ENCODE results near the gene MKS1. TPM values are rescaled to one million over a fixed set of nuclear protein-coding genes. Genes with fewer than 3 reads are reported as not detected.

MKS1 gene
- total and polyA plus RNA-seq, 2 experiments from 2014 or later, result 10.5 to 15.6 TPM

DNA sequence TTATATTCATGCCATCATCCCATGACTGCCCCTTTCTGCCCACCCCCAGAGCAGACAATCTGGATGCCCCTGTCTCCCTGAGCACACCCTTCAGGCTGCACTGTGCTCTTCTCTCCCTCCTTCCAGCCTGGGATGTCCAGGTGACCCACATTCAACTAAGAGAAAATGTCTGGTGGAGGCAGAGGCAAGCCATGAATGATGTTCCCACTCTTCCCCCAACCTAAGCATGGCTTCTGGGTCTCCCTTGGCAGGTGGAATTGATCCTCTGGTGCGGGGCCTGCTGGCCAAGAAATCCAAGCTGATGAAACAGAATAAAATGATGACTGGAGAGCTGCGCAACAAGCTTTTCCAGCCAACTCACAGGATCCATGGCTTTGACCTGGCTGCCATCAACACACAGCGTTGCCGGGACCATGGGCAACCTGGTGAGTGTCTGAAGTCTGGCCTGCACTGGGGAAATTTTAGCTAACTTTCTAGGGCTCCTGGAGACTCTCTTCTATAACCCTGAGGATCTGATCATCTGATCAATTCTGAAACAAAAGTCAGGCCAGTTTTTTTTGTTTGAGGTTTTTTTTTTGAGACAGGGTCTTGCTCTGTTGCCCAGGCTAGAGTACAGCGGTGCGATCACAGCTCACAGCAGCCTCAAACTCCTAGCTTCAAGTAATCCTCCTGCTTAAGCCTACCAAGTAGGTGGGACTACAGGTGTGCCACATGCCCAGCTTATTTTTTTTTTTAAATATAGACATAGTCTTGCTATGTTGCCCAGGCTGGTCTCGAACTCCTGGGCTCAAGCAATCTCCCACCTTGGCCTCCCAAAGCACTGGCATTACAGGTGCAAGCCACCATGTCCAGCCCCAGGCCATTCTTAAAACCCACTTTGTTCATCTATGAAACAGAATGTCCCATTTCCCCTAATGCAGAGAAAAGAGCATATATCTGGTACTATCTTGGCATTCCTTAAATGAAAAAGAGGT, 47.1 kb upstream of the MKS1 start:
- no peak overlapping the region for H3K27ac ChIP-seq
- no peaks in the 10 kb centered on the region for H3K79me2 ChIP-seq
- H3K27me3 ChIP-seq, result peaks cover 22% of the 10 kb centered on the region
- H3K36me3 ChIP-seq (replicated peaks; ENCODE audit: insufficient read depth, low read depth), result no peaks in the 10 kb centered on the region
- 97% methylated on average over 7 of the region's 7 CpGs for WGBS (ENCODE audit: low lambda C conversion rate, missing lambda C conversion rate)
- H4K20me1 ChIP-seq (ENCODE audit: insufficient read depth, poor library complexity, severe bottlenecking), result no peaks in the 10 kb centered on the region
- H3K9me3 ChIP-seq (ENCODE audit: low read depth), result no peaks in the 10 kb centered on the region
- no peaks in the 10 kb centered on the region for H3K9me2 ChIP-seq (replicated peaks; ENCODE audit: insufficient read depth)
- no peak overlapping the region for H2AFZ ChIP-seq
- H3K4me2 ChIP-seq, result no peak overlapping the region
- DNase-seq (ENCODE audit: low spot score), result no peak
- H3K4me1 ChIP-seq (ENCODE audit: insufficient read depth), result no peaks in the 10 kb centered on the region
- no peak overlapping the region for H3K4me3 ChIP-seq
- TF ChIP-seq CTCF (IDR thresholded peaks at IDR 0.05; ENCODE audit: poor library complexity), result no peak
- no peak for TF ChIP-seq EZH2phosphoT487 (IDR thresholded peaks at IDR 0.05; ENCODE audit: low read depth, severe bottlenecking, unreplicated experiment)
- no peak for TF ChIP-seq EZH2 (IDR thresholded peaks at IDR 0.05; ENCODE audit: borderline replicate concordance)

DNA sequence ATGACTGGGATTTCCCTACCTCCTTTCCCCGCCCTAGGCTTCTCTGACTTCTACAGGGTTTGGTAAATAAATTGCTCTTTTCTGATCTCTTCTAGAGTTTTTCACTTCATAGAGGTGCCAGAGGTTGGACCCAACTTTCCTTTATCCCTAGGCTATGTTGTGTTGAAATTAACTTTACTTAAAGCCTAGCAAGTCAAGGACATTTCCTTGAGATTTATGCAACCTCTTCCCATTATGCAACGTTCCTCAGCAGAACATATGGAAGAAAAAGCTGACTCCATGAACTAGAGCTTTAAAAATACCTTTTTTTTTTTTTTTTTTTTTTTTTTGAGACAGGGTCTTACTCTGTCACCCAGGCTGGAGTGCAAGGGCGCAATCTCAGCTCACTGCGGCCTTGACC, 46.2 kb upstream of the MKS1 start:
- Histone ChIP-seq H3K36me3 (replicated peaks; ENCODE audit: insufficient read depth, low read depth) (no peaks in the 10 kb centered on the region), H3K4me2 (no peak overlapping the region), H2AFZ (no peak overlapping the region), H3K9me3 (ENCODE audit: low read depth) (no peaks in the 10 kb centered on the region), H3K79me2 (no peaks in the 10 kb centered on the region), H3K27me3 (peaks cover 31% of the 10 kb centered on the region), H3K27ac (no peak overlapping the region), H3K9me2 (replicated peaks; ENCODE audit: insufficient read depth) (no peaks in the 10 kb centered on the region), H4K20me1 (ENCODE audit: insufficient read depth, poor library complexity, severe bottlenecking) (no peaks in the 10 kb centered on the region), H3K4me1 (ENCODE audit: insufficient read depth) (no peaks in the 10 kb centered on the region), H3K4me3 (no peak overlapping the region)
- DNase-seq (ENCODE audit: low spot score), result no peak
- 88% methylated on average over 4 of the region's 4 CpGs for WGBS (ENCODE audit: low lambda C conversion rate, missing lambda C conversion rate)
- TF ChIP-seq EZH2 (IDR thresholded peaks at IDR 0.05; ENCODE audit: borderline replicate concordance), result no peak
- no peak for TF ChIP-seq CTCF (IDR thresholded peaks at IDR 0.05; ENCODE audit: poor library complexity)
- no peak for TF ChIP-seq EZH2phosphoT487 (IDR thresholded peaks at IDR 0.05; ENCODE audit: low read depth, severe bottlenecking, unreplicated experiment)

- H3K27ac ChIP-seq, result no peak overlapping the region
- 87% methylated on average over 6 of the region's 6 CpGs for WGBS (ENCODE audit: low lambda C conversion rate, missing lambda C conversion rate)
- H4K20me1 ChIP-seq (ENCODE audit: insufficient read depth, poor library complexity, severe bottlenecking), result no peaks in the 10 kb centered on the region
- no peak overlapping the region for H3K4me3 ChIP-seq
- no peaks in the 10 kb centered on the region for H3K79me2 ChIP-seq
- no peaks in the 10 kb centered on the region for H3K9me2 ChIP-seq (replicated peaks; ENCODE audit: insufficient read depth)
- no peak overlapping the region for H2AFZ ChIP-seq
- peaks cover 38% of the 10 kb centered on the region for H3K27me3 ChIP-seq
- H3K4me2 ChIP-seq, result no peak overlapping the region
- no peak for DNase-seq (ENCODE audit: low spot score)
- H3K36me3 ChIP-seq (replicated peaks; ENCODE audit: insufficient read depth, low read depth), result no peaks in the 10 kb centered on the region
- H3K4me1 ChIP-seq (ENCODE audit: insufficient read depth), result no peaks in the 10 kb centered on the region
- TF ChIP-seq EZH2 (IDR thresholded peaks at IDR 0.05; ENCODE audit: borderline replicate concordance), result no peak
- TF ChIP-seq CTCF (IDR thresholded peaks at IDR 0.05; ENCODE audit: poor library complexity), result no peak
- no peak for TF ChIP-seq EZH2phosphoT487 (IDR thresholded peaks at IDR 0.05; ENCODE audit: low read depth, severe bottlenecking, unreplicated experiment)
- H3K9me3 ChIP-seq (ENCODE audit: low read depth), result no peaks in the 10 kb centered on the region
Measured at GRCh38 chr17:58264407-58265103, 45.5 kb upstream of the MKS1 start.
